Right ventricle myocardium superior (tissue), 1 donor: ENCODE results near the gene TAX1BP3. TPM values are rescaled to one million over a fixed set of nuclear protein-coding genes. Genes with fewer than 3 reads are reported as not detected.

Experiments used
- ATAC-seq: fragments of 200-7000 bp; cut with Tn5 transposase; one replicate; pipeline ENCODE4 v1.9.1; 2020; ENCODE audit warnings: mild to moderate bottlenecking; ENCODE audit not compliant: poor library complexity
- DNase-seq: peaks from one replicate; pipeline ENCODE4 v3.0.0-alpha.2; 2020
- intact Hi-C: fragments of 100-400 bp; cut with DNase I; formaldehyde crosslinking; loops from one replicate; pipeline ENCODE4 v1.11.2; 2022
- total RNA-seq: library from RNA; stranded (reverse); fragmentation: NEBNext Ultra II Directional; extraction: Animal tissue kit (Norgen Biotek cat#: 25700); gene quantifications from one replicate; pipeline ENCODE4 v1.2.1, GENCODE V29; 2021
- donor health status: DM: no; HTN: yes; CAD: no; lungs with severe emphysema.

TAX1BP3 gene
- total RNA-seq, 1 donor from 2014 or later, result 149 TPM

DNA sequence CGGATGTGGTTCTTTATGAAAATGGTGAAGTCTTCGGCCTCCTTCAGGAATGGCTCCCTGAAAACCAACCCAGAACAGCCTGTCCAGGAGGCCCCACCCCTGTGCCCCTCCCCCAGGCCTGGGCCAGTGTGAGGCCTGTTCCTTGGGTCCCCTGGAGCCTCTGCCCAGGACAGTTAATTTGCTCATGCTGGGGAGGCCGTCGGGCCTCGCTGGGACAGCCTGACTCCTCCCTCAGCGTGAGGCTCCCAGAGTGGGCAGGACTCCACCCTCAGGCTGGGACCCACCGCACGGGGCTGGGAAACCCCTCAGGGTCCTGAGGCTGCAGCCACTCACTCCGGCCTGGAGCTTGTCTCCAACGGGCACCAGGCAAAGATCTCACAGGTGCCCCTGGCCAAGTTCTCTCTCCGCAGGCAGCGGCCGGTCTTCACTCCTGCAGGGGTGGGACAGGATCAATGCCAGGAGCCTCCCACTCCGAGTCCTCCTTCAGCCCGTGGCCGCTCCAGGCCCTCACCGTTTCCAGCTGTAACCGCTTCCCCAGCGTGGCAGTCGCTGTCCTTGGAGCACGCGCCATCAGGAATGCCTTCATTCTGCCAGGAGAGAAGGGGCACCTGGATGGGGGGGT is 21.8 kb upstream of the TAX1BP3 start:
- ATAC-seq (no peak), DNase-seq (no peak)
- intact Hi-C loops, result no loop called here

DNA sequence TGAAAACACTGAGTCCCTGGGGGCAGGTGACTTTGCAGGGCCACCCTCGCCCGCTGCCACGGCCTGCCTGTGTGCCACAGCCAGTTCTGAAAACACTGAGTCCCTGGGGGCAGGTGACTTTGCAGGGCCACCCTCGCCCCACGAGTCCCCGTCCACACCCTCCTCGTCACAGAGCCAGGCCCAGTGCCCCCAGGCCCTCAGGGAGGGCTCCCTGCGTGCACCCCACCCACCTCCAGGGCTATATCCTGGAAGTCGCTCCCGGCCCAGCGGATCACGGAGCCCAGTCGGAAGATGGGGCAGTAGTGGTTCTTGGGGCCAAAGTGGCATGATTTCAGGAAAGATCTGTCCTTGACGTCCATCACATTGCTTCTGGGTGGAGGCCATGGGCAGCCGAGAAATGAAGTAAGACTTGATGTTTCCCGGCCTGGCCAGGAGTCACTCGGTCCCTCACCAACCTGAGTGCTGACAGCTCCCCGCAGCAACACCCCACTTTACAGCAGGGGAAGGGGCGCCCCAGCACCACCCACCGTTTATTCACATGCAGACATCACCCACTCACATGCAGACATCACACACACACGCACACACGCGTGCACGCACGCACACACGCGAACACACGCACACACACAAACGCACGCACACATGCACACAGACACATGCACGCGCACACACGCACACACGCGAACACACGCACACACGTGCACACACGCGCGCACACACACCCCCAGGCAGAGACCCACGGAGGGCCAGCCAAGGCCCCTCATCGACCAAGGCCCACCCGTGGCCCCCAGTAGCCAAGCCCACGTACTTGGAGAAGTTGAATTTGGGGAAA is 21.1 kb upstream of the TAX1BP3 start:
- DNase-seq, result no peak
- peak; percentile 10 for ATAC-seq
- intact Hi-C loops, result no loop called here

DNA sequence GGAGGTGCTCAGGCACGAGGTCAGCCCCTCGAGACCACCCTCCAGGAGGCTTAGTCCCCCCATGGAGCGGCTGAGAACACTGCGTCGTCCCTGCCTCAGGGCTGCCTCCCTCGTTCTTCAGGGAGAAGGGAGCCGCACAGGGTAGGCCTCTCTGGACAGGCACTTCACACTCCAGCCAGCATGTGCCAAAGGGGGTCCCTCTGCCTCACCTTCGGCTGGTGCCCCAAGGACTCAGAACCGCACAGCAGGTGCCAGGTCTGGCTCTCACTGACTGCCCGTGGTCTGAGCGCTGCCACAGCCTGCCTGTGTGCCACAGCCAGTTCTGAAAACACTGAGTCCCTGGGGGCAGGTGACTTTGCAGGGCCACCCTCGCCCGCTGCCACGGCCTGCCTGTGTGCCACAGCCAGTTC is 20.5 kb upstream of the TAX1BP3 start:
- DNase-seq, result no peak
- ATAC-seq, result no peak
- intact Hi-C loops, result no loop called here

DNA sequence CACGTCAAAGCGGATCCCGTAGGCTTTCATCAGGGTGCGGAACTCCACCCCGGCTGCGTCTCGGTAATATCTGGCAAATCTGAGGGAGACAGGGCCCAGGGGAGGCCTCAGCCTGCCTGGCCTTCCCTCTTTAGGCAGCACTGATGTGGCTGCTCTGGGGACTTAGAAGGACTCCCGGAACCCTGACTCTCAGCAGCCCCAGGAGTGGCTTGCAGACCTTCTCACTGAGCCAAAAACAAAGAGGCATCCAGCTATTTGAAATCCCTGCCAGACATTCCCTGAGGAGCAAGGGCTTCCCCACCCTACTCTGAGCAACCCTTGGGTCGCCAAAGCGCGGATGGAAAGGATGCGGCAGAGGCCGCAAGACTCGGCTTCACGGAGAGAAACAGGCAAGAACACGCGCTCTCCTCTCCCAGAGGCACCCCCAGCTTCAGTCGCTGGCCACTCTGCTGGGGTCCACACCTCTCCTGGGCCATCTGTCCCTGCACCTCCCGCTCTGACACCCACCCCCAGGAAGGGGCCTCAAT is 19.7 kb upstream of the TAX1BP3 start:
- intact Hi-C loops, result no loop called here
- DNase-seq (no peak), ATAC-seq (no peak)

DNA sequence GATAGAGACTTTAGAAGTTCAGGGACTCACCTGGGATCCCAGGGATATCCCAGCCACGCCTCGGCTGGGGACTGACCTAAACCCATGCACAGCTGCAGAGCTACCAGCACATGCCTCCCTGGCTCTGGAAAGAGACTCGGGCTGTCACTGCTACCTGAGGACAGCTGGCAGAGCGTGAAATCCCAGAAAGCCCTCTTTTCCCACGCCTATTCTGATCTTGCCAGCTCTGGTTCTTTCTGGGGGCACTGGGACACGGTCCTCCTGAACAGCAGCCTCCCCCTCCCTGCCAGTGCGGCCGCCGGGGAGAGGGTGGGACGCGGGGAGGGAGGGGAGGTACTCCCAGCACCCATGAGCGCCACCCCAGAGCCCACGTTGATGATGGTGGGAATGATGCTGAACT is 16.8 kb upstream of the TAX1BP3 start:
- intact Hi-C loops, result no loop called here
- DNase-seq, result no peak
- no peak for ATAC-seq

DNA sequence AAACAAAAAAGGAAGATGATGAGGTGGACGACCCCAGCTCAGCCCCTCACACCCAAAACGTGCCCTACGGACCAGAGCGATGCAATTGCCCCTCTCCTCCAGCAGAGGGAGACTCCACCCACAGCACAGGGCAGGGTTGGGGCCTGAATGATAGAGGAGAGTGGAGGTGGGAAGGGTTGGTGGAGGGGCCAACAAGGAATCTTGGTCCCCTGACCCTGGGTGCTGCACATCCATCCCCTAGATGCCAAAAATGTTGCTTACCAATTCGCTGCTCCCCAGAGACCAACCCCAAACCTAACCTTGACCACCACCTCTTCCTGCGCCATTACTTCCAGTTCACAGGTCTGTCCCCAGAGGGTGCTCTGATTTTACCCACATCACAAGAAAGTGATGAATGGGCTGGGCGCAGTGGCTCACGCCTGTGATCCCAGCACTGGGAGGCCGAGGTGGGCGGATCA is 14.7 kb upstream of the TAX1BP3 start:
- ATAC-seq (peak; percentile 73), DNase-seq (no peak)
- intact Hi-C loops, result no loop called here

DNA sequence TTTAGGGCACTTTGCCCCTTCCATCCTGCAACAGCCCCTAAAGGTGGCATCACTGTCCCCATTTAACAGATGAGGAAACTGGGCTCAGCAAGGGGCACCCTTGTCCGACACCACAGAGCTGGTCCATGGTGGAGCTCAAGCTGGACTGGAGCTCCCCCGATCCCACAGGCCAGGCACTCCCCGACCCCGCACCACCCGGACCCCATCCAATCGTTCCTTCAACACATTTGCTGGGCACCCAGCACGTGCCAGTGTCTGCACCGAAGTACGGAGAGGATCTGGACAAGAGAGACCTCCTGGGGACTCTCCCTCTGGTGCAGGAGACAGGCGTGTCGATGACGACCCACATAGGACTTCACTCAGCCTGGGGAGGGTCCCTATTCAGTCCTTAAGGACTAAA is 13.7 kb upstream of the TAX1BP3 start:
- ATAC-seq, result no peak
- intact Hi-C loops, result no loop called here

DNA sequence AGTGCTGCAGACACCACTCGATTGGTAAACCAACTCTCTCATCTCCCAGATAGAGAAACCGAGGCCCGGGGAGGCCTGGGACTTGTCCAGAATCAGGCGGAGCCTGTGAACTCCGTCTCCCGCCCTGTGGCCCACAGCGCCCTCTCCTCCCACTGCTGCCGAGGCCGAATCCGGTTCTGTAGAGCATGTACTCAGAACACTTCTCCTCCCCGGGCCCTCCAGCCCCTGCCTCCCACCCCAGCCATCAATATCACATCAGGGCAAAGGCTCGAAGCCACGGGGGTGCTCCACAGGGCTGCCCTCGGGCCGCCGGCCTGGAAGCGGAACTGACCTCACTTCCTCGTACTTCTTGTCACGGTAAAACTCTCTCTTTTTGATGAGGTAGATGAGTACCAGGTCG is 13.2 kb upstream of the TAX1BP3 start:
- no peak for ATAC-seq
- intact Hi-C loops, result no loop called here
- DNase-seq, result no peak

More for the DNA sequence above, 13.7 kb upstream of the TAX1BP3 start:
- no peak for DNase-seq

DNA sequence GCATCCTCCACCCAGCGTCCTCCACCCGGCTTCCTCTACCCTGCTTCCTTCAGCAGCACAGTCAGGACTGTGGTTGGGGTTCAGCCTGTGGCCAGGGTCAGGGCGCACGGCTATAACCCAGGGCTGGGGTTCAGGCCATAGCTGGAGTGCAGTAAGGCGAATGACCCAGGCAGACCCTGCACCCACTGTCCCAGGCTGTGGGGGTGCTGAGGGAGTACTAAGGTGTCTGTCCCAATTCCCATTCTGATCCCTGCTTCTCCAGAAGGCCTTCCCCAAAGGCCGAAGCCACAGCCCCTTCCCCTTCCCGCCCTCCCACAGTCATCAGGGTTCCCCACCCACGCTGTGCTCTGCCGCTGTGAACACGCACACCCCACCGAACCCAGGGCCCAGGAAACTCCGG is 12.7 kb upstream of the TAX1BP3 start:
- no peak for ATAC-seq
- intact Hi-C loops, result no loop called here

DNA sequence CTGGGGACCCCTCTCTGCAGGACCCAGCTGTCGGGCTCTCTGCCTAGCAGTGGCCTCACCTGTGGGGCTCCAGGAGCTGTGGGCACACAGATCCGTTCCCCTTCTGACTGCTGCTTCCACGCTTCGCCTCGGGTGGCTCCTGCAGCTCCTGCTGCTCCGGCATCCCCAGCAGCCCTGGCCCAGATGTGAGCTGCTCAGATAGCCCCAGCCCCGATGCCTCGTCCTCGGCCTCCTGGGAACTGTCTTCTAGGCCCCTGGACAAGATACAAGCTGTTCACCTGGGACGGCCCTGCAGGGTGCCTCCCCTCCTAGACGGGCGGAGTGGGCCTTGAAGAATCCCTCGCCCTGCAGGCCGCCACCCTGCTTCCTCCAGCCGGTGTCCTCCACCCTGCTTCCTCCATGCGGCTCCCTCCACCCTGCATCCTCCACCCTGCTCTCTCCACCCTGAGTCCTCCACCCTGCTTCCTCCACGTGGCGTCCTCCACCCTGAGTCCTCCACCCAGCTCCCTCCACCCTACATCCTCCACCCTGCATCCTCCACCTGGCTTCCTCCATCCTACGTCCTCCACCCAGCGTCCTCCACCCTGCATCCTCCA is 11.3 kb upstream of the TAX1BP3 start:
- no peak for DNase-seq
- no peak for ATAC-seq
- intact Hi-C loops, result no loop called here

More for the DNA sequence above, 12.7 kb upstream of the TAX1BP3 start:
- DNase-seq, result no peak

DNA sequence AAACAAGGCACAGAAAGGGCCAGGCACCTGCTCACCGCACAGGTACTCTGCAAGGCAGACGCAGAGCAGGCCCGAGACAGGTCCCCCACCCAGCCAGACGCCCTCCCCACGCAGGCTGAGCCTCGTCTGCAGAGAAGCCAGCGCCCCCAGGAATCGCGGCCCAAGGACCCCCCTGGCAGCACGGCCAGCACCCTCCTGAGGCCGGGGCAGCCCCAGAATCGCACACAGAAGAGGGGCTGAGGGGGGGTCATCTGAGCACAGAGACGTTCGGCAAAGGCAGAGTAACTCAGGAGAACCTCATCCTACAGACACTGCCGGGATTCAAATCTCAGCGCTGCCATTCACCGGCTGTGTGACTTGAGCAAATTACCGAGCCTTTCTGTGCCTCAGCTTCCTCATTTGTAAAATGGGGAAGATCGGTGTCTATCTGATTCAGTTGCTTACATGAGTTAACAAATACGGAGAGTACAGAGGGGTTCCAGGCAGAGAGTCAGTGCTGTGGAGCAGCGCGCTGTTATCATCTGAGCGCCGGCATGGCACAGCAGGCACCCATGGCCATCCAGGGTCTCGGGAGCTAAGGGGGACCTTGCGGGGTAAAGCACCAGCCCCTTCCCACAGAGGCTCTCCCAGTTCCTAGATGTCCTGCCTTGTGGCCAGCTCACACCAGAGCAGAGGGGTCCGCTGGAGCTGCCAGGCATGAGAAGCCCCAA is 10.6 kb upstream of the TAX1BP3 start:
- intact Hi-C loops, result no loop called here
- no peak for ATAC-seq
- no peak for DNase-seq

DNA sequence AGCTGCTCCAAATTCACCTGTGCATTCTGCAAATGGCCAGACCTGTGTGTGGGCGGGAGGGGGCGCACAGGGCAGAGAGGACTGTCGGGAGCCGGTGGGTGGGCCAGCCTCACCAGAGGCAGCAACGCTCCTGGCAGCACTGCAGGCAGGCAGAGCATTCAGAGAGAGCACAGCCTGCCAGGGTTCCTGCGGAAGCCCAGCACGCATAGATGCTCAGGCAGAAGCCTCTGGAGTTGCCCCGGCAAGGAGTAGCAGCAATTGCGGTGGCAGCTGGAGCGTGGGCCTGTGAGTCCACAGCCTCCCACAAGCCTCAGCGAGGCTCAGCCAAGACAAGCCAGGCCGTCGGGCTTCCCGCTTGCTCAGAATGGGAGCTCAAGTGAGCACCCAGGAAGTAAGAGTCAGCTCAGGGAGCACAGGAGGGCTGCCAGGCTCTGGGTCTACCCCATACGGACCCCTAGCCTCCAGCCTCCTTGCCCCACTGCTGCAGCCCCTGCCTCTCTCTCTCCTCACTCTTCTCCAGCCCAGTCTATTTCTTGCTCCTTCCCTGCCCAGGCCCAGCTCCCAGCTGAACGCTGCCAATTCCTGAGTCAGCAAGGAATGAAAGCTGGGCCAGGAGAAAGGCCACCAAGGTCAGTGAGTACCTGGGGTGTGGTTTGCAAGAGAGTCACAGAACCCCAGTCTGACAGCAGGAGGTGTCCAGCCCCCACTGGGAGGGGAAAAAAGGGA is 9.9 kb upstream of the TAX1BP3 start:
- DNase-seq (no peak), ATAC-seq (no peak)
- intact Hi-C loops, result no loop called here

DNA sequence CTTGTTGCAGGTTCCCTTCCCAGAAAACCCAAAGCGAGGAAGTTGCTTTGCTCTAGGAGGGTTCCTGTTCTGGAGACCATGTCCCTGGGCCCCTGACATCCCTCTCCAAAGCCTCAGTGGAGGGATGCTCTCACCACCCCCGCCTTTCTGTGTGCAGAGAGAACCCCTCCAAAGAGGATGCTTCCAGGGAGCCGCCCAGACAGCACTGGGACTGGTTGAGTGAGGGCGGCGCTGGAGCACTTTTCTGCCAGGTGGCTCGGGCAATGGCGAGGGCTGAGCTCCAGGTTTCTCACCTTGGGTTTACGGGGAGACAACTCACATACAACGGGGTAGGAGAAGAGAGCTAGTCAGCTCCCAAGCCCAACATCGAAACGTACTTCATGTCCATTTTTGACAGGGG is 7.5 kb upstream of the TAX1BP3 start:
- intact Hi-C loops, result no loop called here
- no peak for DNase-seq
- no peak for ATAC-seq

DNA sequence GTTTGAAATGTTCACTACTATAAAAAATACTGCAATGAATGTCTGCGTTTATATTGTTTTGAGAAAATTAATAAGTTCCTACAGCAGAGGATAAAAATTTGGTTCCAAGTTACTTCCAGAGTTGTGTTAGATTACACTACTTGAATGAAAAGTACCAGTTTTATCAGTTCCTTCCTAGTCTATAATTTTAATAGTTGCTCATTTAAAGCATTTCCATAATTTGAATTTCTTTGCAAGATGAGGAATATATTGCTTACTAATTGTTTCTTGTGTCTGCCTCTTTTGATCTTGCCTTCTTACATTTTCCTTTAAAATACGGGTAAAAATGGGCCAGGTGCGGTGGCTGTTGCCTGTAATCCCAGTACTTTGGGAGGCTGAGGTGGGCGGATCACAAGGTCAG is 4.2 kb upstream of the TAX1BP3 start:
- DNase-seq (no peak), ATAC-seq (no peak)
- intact Hi-C loops, result no loop called here

DNA sequence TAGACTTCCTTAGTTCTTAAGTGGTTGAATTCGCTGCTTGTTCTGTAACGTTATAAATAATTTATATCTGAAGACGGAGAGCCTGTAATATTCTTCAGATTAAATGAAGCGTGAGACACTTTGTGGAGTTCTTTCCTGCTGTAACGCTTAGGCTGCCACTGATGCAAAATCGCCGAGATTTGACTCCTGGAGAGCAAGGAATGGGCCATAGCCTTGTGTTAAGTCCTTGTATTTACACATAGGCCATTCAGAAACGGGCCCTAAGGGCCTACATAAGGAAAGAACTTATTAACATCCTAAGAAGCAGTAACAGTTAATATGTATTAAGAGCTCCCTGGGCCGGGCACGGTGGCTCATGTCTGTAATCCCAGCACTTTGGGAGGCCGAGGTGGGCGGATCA is 1.2 kb upstream of the TAX1BP3 start:
- ATAC-seq, result no peak
- DNase-seq, result no peak
- intact Hi-C loops, result no loop called here

DNA sequence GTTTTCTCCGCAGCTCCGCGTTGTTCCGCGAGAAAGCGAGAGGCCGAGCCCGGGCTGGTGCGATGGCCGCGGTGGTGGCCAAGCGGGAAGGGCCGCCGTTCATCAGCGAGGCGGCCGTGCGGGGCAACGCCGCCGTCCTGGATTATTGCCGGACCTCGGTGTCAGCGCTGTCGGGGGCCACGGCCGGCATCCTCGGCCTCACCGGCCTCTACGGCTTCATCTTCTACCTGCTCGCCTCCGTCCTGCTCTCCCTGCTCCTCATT is 638 bp upstream of the TAX1BP3 start:
- intact Hi-C loops, result no loop called here
- DNase-seq (no peak), ATAC-seq (no peak)

DNA sequence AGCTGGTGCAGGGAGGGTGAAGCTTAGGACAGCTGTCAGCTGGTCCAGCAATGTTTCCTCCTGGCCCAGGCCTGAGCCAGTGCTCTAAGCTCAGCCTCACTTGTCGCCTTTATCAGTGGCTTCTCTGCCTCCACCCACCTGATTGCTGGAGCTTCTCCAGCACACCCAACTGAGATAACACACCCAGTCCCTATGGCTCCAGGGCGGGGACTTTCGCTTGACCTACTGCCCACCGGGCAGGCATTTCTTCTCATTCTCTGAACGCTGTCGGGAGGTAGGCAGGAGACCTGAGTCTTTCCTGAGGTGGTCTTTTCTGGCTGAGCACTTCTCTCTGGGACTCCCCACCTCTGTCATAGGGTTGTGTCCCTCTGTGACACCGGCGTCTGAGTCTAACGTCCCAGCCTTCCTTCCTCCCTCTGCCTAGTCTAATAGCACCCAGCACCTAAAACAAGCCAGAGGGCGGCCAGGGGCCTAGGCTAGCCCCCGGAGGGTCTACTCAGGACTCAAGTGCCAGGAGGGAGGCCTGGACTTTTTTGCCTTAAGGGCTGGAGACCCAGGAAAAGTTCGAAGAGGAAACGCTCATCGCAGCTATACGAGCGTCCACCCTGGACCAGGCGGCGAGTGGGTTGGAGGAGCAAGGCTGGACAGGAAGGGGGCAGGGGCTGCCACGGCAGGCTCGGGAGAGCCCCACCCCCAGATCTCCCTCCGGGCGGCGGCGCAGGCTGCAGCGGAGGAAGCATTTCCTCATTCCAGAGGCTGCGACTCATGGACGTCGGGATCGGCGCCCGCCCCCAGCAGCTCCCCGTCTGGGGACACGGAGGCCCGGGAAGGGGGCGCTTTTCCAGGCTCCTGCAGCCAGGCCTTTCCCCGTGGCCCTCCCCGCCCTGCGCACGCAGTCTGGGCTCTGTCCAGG is 756 bp downstream of the TAX1BP3 start:
- intact Hi-C loops, result no loop called here
- ATAC-seq, result peak; percentile 82
- peak; percentile 93 for DNase-seq

DNA sequence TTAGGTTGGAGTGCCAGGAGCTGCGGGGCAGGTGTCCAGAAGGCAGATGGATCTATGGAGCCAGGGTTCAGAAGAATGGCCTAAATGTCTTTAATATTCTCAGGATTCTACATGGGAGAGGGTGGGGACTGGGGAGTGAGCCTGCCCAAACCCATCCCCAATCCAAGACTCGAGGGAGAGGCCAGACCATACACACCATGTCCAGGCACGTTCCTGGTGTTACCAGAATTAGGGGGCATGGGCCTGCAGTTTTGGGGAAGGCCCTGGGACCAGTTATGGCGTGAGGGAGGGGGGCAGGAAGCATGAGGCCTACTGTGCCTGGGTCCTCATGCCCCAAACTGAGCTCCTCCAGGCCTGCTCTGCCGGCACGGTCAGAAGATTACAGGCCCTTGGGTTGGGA is 1.9 kb downstream of the TAX1BP3 start:
- intact Hi-C loops, result no loop called here
- DNase-seq (no peak), ATAC-seq (no peak)
